ENCODE results near the gene THAP7. TPM values are rescaled to one million over a fixed set of nuclear protein-coding genes. Genes with fewer than 3 reads are reported as not detected.

The THAP7 gene
- total RNA-seq, 4 donors from 2014 or later = 33.2 to 42.4 (median 39.1) TPM

- Histone ChIP-seq H3K27ac (replicated peaks in 1 of 4) (no peak overlapping the region), H3K36me3 (peaks cover 24 to 79% (median 77%) of the 10 kb centered on the region in 4 donors), H3K9me3 (no peaks in the 10 kb centered on the region), H3K4me1 (peaks cover 19 to 32% (median 23%) of the 10 kb centered on the region in 4 donors), H3K27me3 (no peaks in the 10 kb centered on the region), H3K4me3 (no peak overlapping the region)
- TF ChIP-seq, protein P1, sequence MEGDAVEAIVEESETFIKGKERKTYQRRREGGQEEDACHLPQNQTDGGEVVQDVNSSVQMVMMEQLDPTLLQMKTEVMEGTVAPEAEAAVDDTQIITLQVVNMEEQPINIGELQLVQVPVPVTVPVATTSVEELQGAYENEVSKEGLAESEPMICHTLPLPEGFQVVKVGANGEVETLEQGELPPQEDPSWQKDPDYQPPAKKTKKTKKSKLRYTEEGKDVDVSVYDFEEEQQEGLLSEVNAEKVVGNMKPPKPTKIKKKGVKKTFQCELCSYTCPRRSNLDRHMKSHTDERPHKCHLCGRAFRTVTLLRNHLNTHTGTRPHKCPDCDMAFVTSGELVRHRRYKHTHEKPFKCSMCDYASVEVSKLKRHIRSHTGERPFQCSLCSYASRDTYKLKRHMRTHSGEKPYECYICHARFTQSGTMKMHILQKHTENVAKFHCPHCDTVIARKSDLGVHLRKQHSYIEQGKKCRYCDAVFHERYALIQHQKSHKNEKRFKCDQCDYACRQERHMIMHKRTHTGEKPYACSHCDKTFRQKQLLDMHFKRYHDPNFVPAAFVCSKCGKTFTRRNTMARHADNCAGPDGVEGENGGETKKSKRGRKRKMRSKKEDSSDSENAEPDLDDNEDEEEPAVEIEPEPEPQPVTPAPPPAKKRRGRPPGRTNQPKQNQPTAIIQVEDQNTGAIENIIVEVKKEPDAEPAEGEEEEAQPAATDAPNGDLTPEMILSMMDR (IDR thresholded peaks at IDR 0.05) = no peak
- TF ChIP-seq POLR2A (IDR thresholded peaks at IDR 0.05; ENCODE audit: low read depth) (no peak), POLR2AphosphoS5 (IDR thresholded peaks at IDR 0.05) (no peak), EP300 (IDR thresholded peaks at IDR 0.05) (no peak)
- intact Hi-C loops (cut with DNase I) = loop anchor here (2.0 kb wide), 1 partner anchor 15 kb away; the partner anchor contains the start of gene LZTR1
- WGBS = 79% methylated on average over 7 of the region's 13 CpGs
- DNase-seq (ENCODE audit: extremely low spot score) = no peak
These were observed 4.2 kb downstream of the THAP7 start for GRCh38 chr22:20997536-20998257.

GRCh38 chr22:20996598-20997535 lies 5.1 kb downstream of the THAP7 start:
- no peak overlapping the region for H3K4me3 ChIP-seq
- no peak overlapping the region for H3K27ac ChIP-seq (replicated peaks in 1 of 4)
- H3K36me3 ChIP-seq = peaks cover 31 to 87% (median 85%) of the 10 kb centered on the region in 4 donors
- TF ChIP-seq, protein P1 (IDR thresholded peaks at IDR 0.05) = no peak
- TF ChIP-seq POLR2AphosphoS5 (IDR thresholded peaks at IDR 0.05) = no peak
- TF ChIP-seq POLR2A (IDR thresholded peaks at IDR 0.05; ENCODE audit: low read depth) = no peak
- no peak for TF ChIP-seq EP300 (IDR thresholded peaks at IDR 0.05)
- DNase-seq (ENCODE audit: extremely low spot score) = no peak
- H3K4me1 ChIP-seq = peaks cover 18 to 30% (median 22%) of the 10 kb centered on the region in 4 donors
- no peaks in the 10 kb centered on the region for H3K9me3 ChIP-seq
- WGBS = 83% methylated on average over 18 of the region's 27 CpGs
- no peaks in the 10 kb centered on the region for H3K27me3 ChIP-seq
- intact Hi-C loops (cut with DNase I) = no loop called here

DNA sequence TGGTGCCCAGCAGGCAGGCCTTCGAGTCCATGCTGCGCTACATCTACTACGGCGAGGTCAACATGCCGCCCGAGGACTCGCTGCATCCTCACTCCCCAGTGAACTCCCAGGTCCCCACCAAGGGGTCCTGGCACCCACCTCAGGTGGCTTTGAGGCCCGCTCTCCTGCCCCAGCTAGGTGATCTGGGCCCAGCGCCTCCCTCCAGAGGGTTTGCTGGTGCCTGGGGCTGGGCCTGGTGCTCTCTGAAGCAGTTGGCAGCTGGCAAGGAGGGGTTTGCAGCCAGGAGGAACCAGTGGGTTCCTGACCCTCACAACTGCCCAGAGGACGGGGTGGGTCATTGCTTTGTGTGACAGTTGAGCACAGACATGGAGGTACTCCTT lies 5.9 kb downstream of the THAP7 start:
- DNase-seq (ENCODE audit: extremely low spot score) = no peak
- intact Hi-C loops (cut with DNase I) = no loop called here
- H3K9me3 ChIP-seq = no peaks in the 10 kb centered on the region
- TF ChIP-seq POLR2AphosphoS5 (IDR thresholded peaks at IDR 0.05) = no peak
- no peak for TF ChIP-seq POLR2A (IDR thresholded peaks at IDR 0.05; ENCODE audit: low read depth)
- TF ChIP-seq, protein P1 (IDR thresholded peaks at IDR 0.05) = no peak
- no peak for TF ChIP-seq EP300 (IDR thresholded peaks at IDR 0.05)
- H3K4me1 ChIP-seq = peaks cover 16 to 25% (median 18%) of the 10 kb centered on the region in 4 donors
- WGBS = 89% methylated on average over 3 of the region's 10 CpGs
- H3K27ac ChIP-seq (replicated peaks in 1 of 4) = no peak overlapping the region
- no peaks in the 10 kb centered on the region for H3K27me3 ChIP-seq
- H3K36me3 ChIP-seq = peaks cover 31 to 96% (median 93%) of the 10 kb centered on the region in 4 donors
- H3K4me3 ChIP-seq = no peak overlapping the region

- WGBS = 98% methylated on average over 9 of the region's 23 CpGs
- Histone ChIP-seq H3K9me3 (no peaks in the 10 kb centered on the region), H3K27ac (replicated peaks in 1 of 4) (no peak overlapping the region), H3K4me1 (peaks cover 11 to 20% (median 12%) of the 10 kb centered on the region in 4 donors), H3K27me3 (no peaks in the 10 kb centered on the region), H3K36me3 (peaks cover 31 to 100% (median 98%) of the 10 kb centered on the region in 4 donors), H3K4me3 (no peak overlapping the region)
- DNase-seq (ENCODE audit: extremely low spot score) = no peak
- TF ChIP-seq, protein P1 (IDR thresholded peaks at IDR 0.05) = no peak
- intact Hi-C loops (cut with DNase I) = no loop called here
These were observed 6.4 kb downstream of the THAP7 start for GRCh38 chr22:20995329-20996030.

All from esophagus muscularis mucosa (tissue), 4 donors.